GM12892 (cell line): Measurements from ENCODE around the gene IGF1R.

Experiments used
- POLR2A ChIP-seq: IDR thresholded peaks from 2 replicates; pipeline ENCODE4 v1.6.1; 2011; ENCODE audit warnings: low read depth, low read length, control low read depth
- POLR2AphosphoS5 ChIP-seq: IDR thresholded peaks from 2 replicates; pipeline ENCODE4 v1.6.1; 2011; ENCODE audit warnings: low read depth, low read length, control low read depth
- TAF1 ChIP-seq: IDR thresholded peaks from 2 replicates; pipeline ENCODE4 v1.6.1; 2011; ENCODE audit warnings: low read depth, mild to moderate bottlenecking, control low read depth, low read length, borderline replicate concordance

DNA sequence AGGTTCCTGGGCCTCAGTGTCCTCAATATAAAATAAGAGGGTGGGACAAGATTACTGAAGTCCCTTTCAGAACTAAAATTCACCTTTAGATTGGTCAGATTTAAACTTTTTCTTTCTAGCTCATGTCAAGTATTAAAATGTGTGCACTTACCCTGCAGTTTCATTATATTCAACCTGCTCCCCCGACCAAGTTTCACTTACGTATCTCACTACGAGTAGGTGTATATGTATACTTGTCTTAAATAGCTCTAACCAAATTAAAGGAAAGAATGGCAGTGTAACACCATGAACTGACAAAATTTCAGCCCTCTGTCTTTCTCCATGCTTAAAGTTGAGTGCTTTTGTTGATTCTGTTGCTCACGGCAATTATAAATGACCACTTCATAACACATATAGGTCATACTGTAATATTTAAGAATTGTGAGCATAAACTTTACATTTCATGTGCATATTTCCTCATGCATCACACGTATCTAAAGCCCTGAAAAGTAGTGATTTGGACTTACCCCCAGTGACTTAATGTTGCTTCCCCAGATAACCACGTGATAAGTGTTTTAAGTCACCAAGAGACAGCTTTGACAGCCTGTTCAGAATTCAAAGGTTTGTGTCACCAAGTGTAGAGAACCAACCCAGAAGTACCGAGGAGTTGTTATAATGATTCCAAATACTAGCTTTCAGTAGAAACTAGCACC is 289.2 kb downstream of the IGF1R start:
- TF ChIP-seq POLR2A = no peak
- TF ChIP-seq POLR2AphosphoS5 = no peak
- no peak for TF ChIP-seq TAF1
